Measurements from ENCODE around the gene MPG. TPM values are rescaled to one million over a fixed set of nuclear protein-coding genes. Genes with fewer than 3 reads are reported as not detected.
"Not testable (repeated sequence)": the region's sequence is repeated elsewhere in the genome, so short reads cannot be mapped to it uniquely, and the experiment has no call there.

MPG gene
- total and polyA plus RNA-seq, 2 of the 8 experiments (the other 6 are each of a cell fraction or from before 2014, with no cell fraction given): 37.6 to 83.7 TPM

GRCh38 chr16:45454-45853, 32.6 kb upstream of the MPG start (continued):
- TF ChIP-seq SIN3A (conservative IDR thresholded peaks at IDR 0.05 in 1 of 2, IDR thresholded peaks at IDR 0.05 in 1 of 2; ENCODE audit: low read depth in 1 of 2, low read length in 2 of 2) (no peak), TCF12 (IDR thresholded peaks at IDR 0.05; ENCODE audit: low read depth, low read length) (no peak), EGR1 (IDR thresholded peaks at IDR 0.05; ENCODE audit: borderline replicate concordance, low read depth, low read length) (no peak), CTBP2 (IDR thresholded peaks at IDR 0.05; ENCODE audit: borderline replicate concordance, insufficient read depth, insufficient read length, low read length) (no peak), GABPA (IDR thresholded peaks at IDR 0.05; ENCODE audit: borderline replicate concordance, insufficient read depth, low read length) (no peak), POLR2A (IDR thresholded peaks at IDR 0.05; ENCODE audit: control extremely low read depth in 1 of 2, low read depth in 2 of 2, low read length in 2 of 2) (no peak), MAFK (IDR thresholded peaks at IDR 0.05; ENCODE audit: low read depth, low read length) (no peak), BCL11A (IDR thresholded peaks at IDR 0.05; ENCODE audit: low read depth in 2 of 2, low read length in 2 of 2) (no peak)

DNA sequence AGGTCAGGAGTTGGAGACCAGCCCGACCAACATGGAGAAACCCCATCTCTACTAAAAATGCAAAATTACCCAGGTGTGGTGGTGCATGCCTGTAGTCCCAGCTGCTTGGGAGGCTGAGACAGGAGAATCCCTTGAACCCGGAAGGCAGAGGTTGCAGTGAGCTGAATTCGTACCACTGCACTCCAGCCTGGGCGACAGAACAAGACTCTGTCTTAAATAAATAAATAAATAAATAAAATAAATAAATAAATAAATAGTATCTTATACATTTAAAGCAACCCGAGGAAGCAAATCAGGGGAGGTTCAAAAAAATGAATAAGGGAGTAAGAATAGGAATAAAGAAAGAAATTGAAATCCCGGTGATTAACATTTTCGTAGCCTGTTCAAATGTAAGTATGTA, 31.5 kb upstream of the MPG start:
- not testable (repeated sequence) for H3K79me1 ChIP-seq (ENCODE audit: low read depth, low read length); H3K4me3 ChIP-seq (ENCODE audit: extremely low read depth in 1 of 4, insufficient read depth in 2 of 4, low read depth in 3 of 4, low read length in 4 of 4); H3K23me2 ChIP-seq (ENCODE audit: low read depth, low read length); H3K27ac ChIP-seq (ENCODE audit: low read depth, low read length); H3K23ac ChIP-seq (ENCODE audit: insufficient read length); H3K56ac ChIP-seq (replicated peaks; ENCODE audit: insufficient read length, low read depth, low read length); H2BK5ac ChIP-seq (ENCODE audit: low read depth, low read length); H3K9ac ChIP-seq (replicated peaks in 1 of 4; ENCODE audit: extremely low read depth in 1 of 4, low read depth in 3 of 4, low read length in 3 of 4); H2BK12ac ChIP-seq (ENCODE audit: low read depth, low read length); H3K9me3 ChIP-seq (ENCODE audit: insufficient read depth in 2 of 2, low read depth in 1 of 2, low read length in 1 of 2); H3K4me1 ChIP-seq (replicated peaks in 1 of 4; ENCODE audit: control insufficient read depth in 3 of 4, insufficient read depth in 4 of 4, low read length in 3 of 4); H2AFZ ChIP-seq (ENCODE audit: low read length); H4K5ac ChIP-seq (ENCODE audit: insufficient read length, low read depth, low read length); H2BK120ac ChIP-seq (replicated peaks; ENCODE audit: low read depth, low read length); H3K27me3 ChIP-seq (replicated peaks in 1 of 4; ENCODE audit: control insufficient read depth in 3 of 4, extremely low read depth in 1 of 4, insufficient read depth in 3 of 4, low read length in 3 of 4); H2AK5ac ChIP-seq (ENCODE audit: low read depth, low read length); H4K91ac ChIP-seq (replicated peaks; ENCODE audit: insufficient read length, low read length); H3K4ac ChIP-seq (replicated peaks; ENCODE audit: insufficient read length, low read depth, low read length); FAIRE-seq; H3K4me2 ChIP-seq (ENCODE audit: insufficient read depth in 1 of 2, low read depth in 2 of 2, low read length in 2 of 2); H2BK15ac ChIP-seq (ENCODE audit: low read length); H4K8ac ChIP-seq (ENCODE audit: extremely low read depth, insufficient read depth, low read length); H3K18ac ChIP-seq (ENCODE audit: extremely low read depth, low read length); DNase-seq (ENCODE audit: low read depth in 1 of 2, low spot score in 2 of 2); H3K14ac ChIP-seq (ENCODE audit: insufficient read length); H2BK20ac ChIP-seq (ENCODE audit: low read length)
- WGBS, 2 experiments (ENCODE audit: extremely low coverage in 1 of 2, insufficient coverage in 1 of 2, insufficient read length in 1 of 2, insufficient replicate concordance in 2 of 2, low coverage in 1 of 2, low lambda C conversion rate in 2 of 2, missing lambda C conversion rate in 1 of 2): 97% methylated on average over 7 of the region's 7 CpGs; no CpG with 5 or more reads in 1 of the 2 experiments
- CTCF ChIA-PET (ENCODE audit: partially characterized antibody): interaction anchor here (1.6 to 2.4 kb wide), 2 partner anchors 19 to 142 kb away, joined by 3 to 8 read pairs; no protein-coding TSS in a partner anchor
- Histone ChIP-seq H3K36me3 (ENCODE audit: control insufficient read depth in 2 of 4, insufficient read depth in 4 of 4, low read length in 3 of 4) (peaks cover 28 to 76% (median 58%) of the 10 kb centered on the region in 4 experiments), H4K20me1 (replicated peaks in 1 of 2; ENCODE audit: control insufficient read depth in 1 of 2, insufficient read depth in 2 of 2, low read length in 2 of 2) (peaks cover 0 to 18% of the 10 kb centered on the region in 2 experiments), H3K79me2 (ENCODE audit: control insufficient read depth in 1 of 2, insufficient read depth in 2 of 2, low read length in 2 of 2) (peaks cover 3 to 21% of the 10 kb centered on the region in 2 experiments; a peak in 2 of 4 replicates)
- POLR2A ChIA-PET (ENCODE audit: partially characterized antibody): interaction anchor here (1.1 to 1.6 kb wide), 4 partner anchors 9 to 41 kb away, joined by 3 to 5 read pairs (median 4); no protein-coding TSS in a partner anchor

All from H1 (cell line).